ENCODE results near the gene ZDHHC14. TPM values are rescaled to one million over a fixed set of nuclear protein-coding genes. Genes with fewer than 3 reads are reported as not detected.

The ZDHHC14 gene
- total RNA-seq, 2 experiments from 2014 or later, result 7.8 to 9.8 TPM

- ChIA-PET CTCF (no interaction called here), POLR2A (no interaction called here)
- Mint-ChIP-seq H3K4me3 (no peak overlapping the region), H3K4me1 (peaks cover 19% of the 10 kb centered on the region), H3K27me3 (peaks cover 49% of the 10 kb centered on the region), H3K27ac (no peak overlapping the region), H3K9me3 (no peaks in the 10 kb centered on the region), H3K36me3 (ENCODE audit: low read depth) (no peaks in the 10 kb centered on the region)
- DNase-seq, result no peak
Measured at GRCh38 chr6:157366648-157367047, 14.3 kb upstream of the ZDHHC14 start.

GRCh38 chr6:157368359-157369049 lies 12.5 kb upstream of the ZDHHC14 start:
- H3K9me3 Mint-ChIP-seq, result no peaks in the 10 kb centered on the region
- H3K27me3 Mint-ChIP-seq, result peaks cover 57% of the 10 kb centered on the region
- no peak overlapping the region for H3K27ac Mint-ChIP-seq
- H3K4me1 Mint-ChIP-seq, result peaks cover 19% of the 10 kb centered on the region
- no peak overlapping the region for H3K4me3 Mint-ChIP-seq
- POLR2A ChIA-PET, result no interaction called here
- CTCF ChIA-PET, result interaction anchor here (0.6 to 3.1 kb wide), 2 partner anchors 11 to 36 kb away, joined by 3 to 15 read pairs; partner anchors contain the start of gene ZDHHC14
- no peaks in the 10 kb centered on the region for H3K36me3 Mint-ChIP-seq (ENCODE audit: low read depth)
- DNase-seq, result no peak

GRCh38 chr6:157370755-157371154 lies 10.2 kb upstream of the ZDHHC14 start:
- H3K4me3 Mint-ChIP-seq, result no peak overlapping the region
- H3K4me1 Mint-ChIP-seq, result peaks cover 19% of the 10 kb centered on the region
- ChIA-PET CTCF (interaction anchor here (0.6 to 3.1 kb wide), 4 partner anchors 9 to 135 kb away, joined by 3 to 15 read pairs (median 3); partner anchors contain the start of genes TMEM242 and ZDHHC14), POLR2A (interaction anchor here (1.1 kb wide), 1 partner anchor 197 kb away, joined by 5 read pairs; no protein-coding TSS in a partner anchor)
- H3K36me3 Mint-ChIP-seq (ENCODE audit: low read depth), result no peaks in the 10 kb centered on the region
- H3K27me3 Mint-ChIP-seq, result peaks cover 49% of the 10 kb centered on the region
- no peak for DNase-seq
- H3K27ac Mint-ChIP-seq, result no peak overlapping the region
- H3K9me3 Mint-ChIP-seq, result no peaks in the 10 kb centered on the region

GRCh38 chr6:157372501-157373280 lies 8.3 kb upstream of the ZDHHC14 start:
- H3K27ac Mint-ChIP-seq, result no peak overlapping the region
- CTCF ChIA-PET, result interaction anchor here (0.5 to 1.5 kb wide), 2 partner anchors 12 to 109 kb away, joined by 5 read pairs; no protein-coding TSS in a partner anchor

GRCh38 chr6:157374889-157375443 lies 6.0 kb upstream of the ZDHHC14 start:
- DNase-seq, result no peak
- Mint-ChIP-seq H3K27me3 (peaks cover 31% of the 10 kb centered on the region), H3K27ac (no peak overlapping the region), H3K9me3 (no peaks in the 10 kb centered on the region), H3K4me3 (no peak overlapping the region), H3K4me1 (peaks cover 9% of the 10 kb centered on the region), H3K36me3 (ENCODE audit: low read depth) (no peaks in the 10 kb centered on the region)
- ChIA-PET POLR2A (no interaction called here), CTCF (interaction anchor here (0.6 to 1.2 kb wide), 2 partner anchors 50 to 124 kb away, joined by 3 read pairs; no protein-coding TSS in a partner anchor)

More at GRCh38 chr6:157372501-157373280, 8.3 kb upstream of the ZDHHC14 start:
- Mint-ChIP-seq H3K27me3 (peaks cover 41% of the 10 kb centered on the region), H3K4me1 (peaks cover 19% of the 10 kb centered on the region), H3K4me3 (no peak overlapping the region), H3K36me3 (ENCODE audit: low read depth) (no peaks in the 10 kb centered on the region), H3K9me3 (no peaks in the 10 kb centered on the region)
- POLR2A ChIA-PET, result no interaction called here
- no peak for DNase-seq

GRCh38 chr6:157376241-157376640 lies 4.7 kb upstream of the ZDHHC14 start:
- CTCF ChIA-PET, result interaction anchor here (1.2 kb wide), 1 partner anchor 123 kb away, joined by 3 read pairs; no protein-coding TSS in a partner anchor
- no peaks in the 10 kb centered on the region for H3K9me3 Mint-ChIP-seq
- no peak for DNase-seq
- H3K4me1 Mint-ChIP-seq, result peaks cover 7% of the 10 kb centered on the region
- H3K27ac Mint-ChIP-seq, result no peak overlapping the region
- POLR2A ChIA-PET, result interaction anchor here (0.6 kb wide), 1 partner anchor 358 kb away, joined by 3 read pairs; no protein-coding TSS in a partner anchor
- no peak overlapping the region for H3K4me3 Mint-ChIP-seq
- no peaks in the 10 kb centered on the region for H3K36me3 Mint-ChIP-seq (ENCODE audit: low read depth)
- peaks cover 25% of the 10 kb centered on the region for H3K27me3 Mint-ChIP-seq

GRCh38 chr6:157376706-157377230 lies 4.2 kb upstream of the ZDHHC14 start:
- DNase-seq, result no peak
- POLR2A ChIA-PET, result interaction anchor here (0.6 kb wide), 1 partner anchor 357 kb away, joined by 3 read pairs; no protein-coding TSS in a partner anchor
- Mint-ChIP-seq H3K4me3 (no peak overlapping the region), H3K36me3 (ENCODE audit: low read depth) (no peaks in the 10 kb centered on the region), H3K27me3 (peaks cover 22% of the 10 kb centered on the region), H3K4me1 (peaks cover 7% of the 10 kb centered on the region), H3K27ac (no peak overlapping the region), H3K9me3 (no peaks in the 10 kb centered on the region)
- CTCF ChIA-PET, result no interaction called here

GRCh38 chr6:157379656-157380457 lies 1.1 kb upstream of the ZDHHC14 start:
- H3K36me3 Mint-ChIP-seq (ENCODE audit: low read depth), result peaks cover 6% of the 10 kb centered on the region
- ChIA-PET POLR2A (interaction anchor here (0.6 to 0.8 kb wide), 2 partner anchors 16 to 57 kb away, joined by 3 read pairs; partner anchors contain the start of gene TMEM242), CTCF (interaction anchor here (0.8 to 3.7 kb wide), 4 partner anchors 10 to 379 kb away, joined by 3 to 15 read pairs (median 4); no protein-coding TSS in a partner anchor)
- H3K4me3 Mint-ChIP-seq, result peak overlapping the region; percentile 76
- peak overlapping the region; percentile 79 for H3K27ac Mint-ChIP-seq
- no peaks in the 10 kb centered on the region for H3K9me3 Mint-ChIP-seq
- DNase-seq, result peak; percentile 93
- H3K4me1 Mint-ChIP-seq, result peaks cover 26% of the 10 kb centered on the region
- H3K27me3 Mint-ChIP-seq, result peaks cover 14% of the 10 kb centered on the region

- H3K27me3 Mint-ChIP-seq, result peaks cover 14% of the 10 kb centered on the region
- ChIA-PET CTCF (interaction anchor here (0.8 to 3.7 kb wide), 4 partner anchors 10 to 379 kb away, joined by 3 to 15 read pairs (median 4); no protein-coding TSS in a partner anchor), POLR2A (interaction anchor here (0.6 to 0.8 kb wide), 2 partner anchors 16 to 57 kb away, joined by 3 read pairs; partner anchors contain the start of gene TMEM242)
- peak overlapping the region; percentile 76 for H3K4me3 Mint-ChIP-seq
- peaks cover 31% of the 10 kb centered on the region for H3K4me1 Mint-ChIP-seq
- DNase-seq, result no peak
- no peaks in the 10 kb centered on the region for H3K9me3 Mint-ChIP-seq
- H3K36me3 Mint-ChIP-seq (ENCODE audit: low read depth), result peaks cover 8% of the 10 kb centered on the region
- peak overlapping the region; percentile 79 for H3K27ac Mint-ChIP-seq
Measured at GRCh38 chr6:157380458-157380778, 572 bp upstream of the ZDHHC14 start.

- DNase-seq, result peak; percentile 66
- ChIA-PET CTCF (no interaction called here), POLR2A (no interaction called here)
- H3K27me3 Mint-ChIP-seq, result peaks cover 10% of the 10 kb centered on the region
- H3K27ac Mint-ChIP-seq, result peak overlapping the region; percentile 84
- peak overlapping the region; percentile 85 for H3K4me3 Mint-ChIP-seq
- H3K36me3 Mint-ChIP-seq (ENCODE audit: low read depth), result peaks cover 9% of the 10 kb centered on the region
- peaks cover 35% of the 10 kb centered on the region for H3K4me1 Mint-ChIP-seq
- no peaks in the 10 kb centered on the region for H3K9me3 Mint-ChIP-seq
Measured at GRCh38 chr6:157381631-157382621, 936 bp downstream of the ZDHHC14 start.

GRCh38 chr6:157382821-157383220 lies 1.8 kb downstream of the ZDHHC14 start:
- peaks cover 9% of the 10 kb centered on the region for H3K36me3 Mint-ChIP-seq (ENCODE audit: low read depth)
- no peaks in the 10 kb centered on the region for H3K9me3 Mint-ChIP-seq
- CTCF ChIA-PET, result no interaction called here
- H3K4me3 Mint-ChIP-seq, result peak overlapping the region; percentile 85
- H3K27ac Mint-ChIP-seq, result peak overlapping the region; percentile 84
- H3K4me1 Mint-ChIP-seq, result peaks cover 35% of the 10 kb centered on the region
- POLR2A ChIA-PET, result no interaction called here
- H3K27me3 Mint-ChIP-seq, result peaks cover 7% of the 10 kb centered on the region
- DNase-seq, result no peak

Data from activated CD4-positive, alpha-beta T cell treated with anti-CD3 and anti-CD28 coated beads, Interleukin-2, amount 10 ng/mL, durations not matched to agents 7 days and 5 days (primary cell).